Measurements from ENCODE around the gene RPA4.

Gene RPA4

DNA sequence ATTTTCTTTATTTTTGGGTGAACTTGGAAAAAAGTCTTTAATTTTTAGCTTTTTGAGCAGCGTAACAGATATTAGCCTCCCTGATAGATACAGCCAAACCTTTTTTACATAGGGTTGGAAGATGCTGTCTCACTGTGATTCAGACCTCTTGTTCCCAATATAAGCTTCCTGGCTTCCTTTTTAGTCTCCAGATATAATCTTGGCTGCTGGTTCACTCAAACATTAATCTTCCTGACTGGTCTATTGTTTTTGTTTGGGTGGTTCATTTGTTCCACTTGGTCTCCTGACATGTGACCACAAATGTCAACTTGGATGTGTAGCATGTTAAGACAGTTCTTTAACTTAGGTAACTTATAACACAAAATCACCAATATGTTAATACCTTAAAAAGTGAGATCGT is 23.0 kb downstream of the RPA4 start:
- H3K4me3 ChIP-seq (ENCODE audit: low read depth, low read length): no peak overlapping the region
- DNase-seq: no peak
- no peaks in the 10 kb centered on the region for H3K36me3 ChIP-seq
- no peaks in the 10 kb centered on the region for H3K4me1 ChIP-seq
- no peaks in the 10 kb centered on the region for H3K9me3 ChIP-seq
- no peaks in the 10 kb centered on the region for H3K27me3 ChIP-seq
- TF ChIP-seq, protein P1, sequence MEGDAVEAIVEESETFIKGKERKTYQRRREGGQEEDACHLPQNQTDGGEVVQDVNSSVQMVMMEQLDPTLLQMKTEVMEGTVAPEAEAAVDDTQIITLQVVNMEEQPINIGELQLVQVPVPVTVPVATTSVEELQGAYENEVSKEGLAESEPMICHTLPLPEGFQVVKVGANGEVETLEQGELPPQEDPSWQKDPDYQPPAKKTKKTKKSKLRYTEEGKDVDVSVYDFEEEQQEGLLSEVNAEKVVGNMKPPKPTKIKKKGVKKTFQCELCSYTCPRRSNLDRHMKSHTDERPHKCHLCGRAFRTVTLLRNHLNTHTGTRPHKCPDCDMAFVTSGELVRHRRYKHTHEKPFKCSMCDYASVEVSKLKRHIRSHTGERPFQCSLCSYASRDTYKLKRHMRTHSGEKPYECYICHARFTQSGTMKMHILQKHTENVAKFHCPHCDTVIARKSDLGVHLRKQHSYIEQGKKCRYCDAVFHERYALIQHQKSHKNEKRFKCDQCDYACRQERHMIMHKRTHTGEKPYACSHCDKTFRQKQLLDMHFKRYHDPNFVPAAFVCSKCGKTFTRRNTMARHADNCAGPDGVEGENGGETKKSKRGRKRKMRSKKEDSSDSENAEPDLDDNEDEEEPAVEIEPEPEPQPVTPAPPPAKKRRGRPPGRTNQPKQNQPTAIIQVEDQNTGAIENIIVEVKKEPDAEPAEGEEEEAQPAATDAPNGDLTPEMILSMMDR (IDR thresholded peaks at IDR 0.05; ENCODE audit: low read depth, low read length): no peak

DNA sequence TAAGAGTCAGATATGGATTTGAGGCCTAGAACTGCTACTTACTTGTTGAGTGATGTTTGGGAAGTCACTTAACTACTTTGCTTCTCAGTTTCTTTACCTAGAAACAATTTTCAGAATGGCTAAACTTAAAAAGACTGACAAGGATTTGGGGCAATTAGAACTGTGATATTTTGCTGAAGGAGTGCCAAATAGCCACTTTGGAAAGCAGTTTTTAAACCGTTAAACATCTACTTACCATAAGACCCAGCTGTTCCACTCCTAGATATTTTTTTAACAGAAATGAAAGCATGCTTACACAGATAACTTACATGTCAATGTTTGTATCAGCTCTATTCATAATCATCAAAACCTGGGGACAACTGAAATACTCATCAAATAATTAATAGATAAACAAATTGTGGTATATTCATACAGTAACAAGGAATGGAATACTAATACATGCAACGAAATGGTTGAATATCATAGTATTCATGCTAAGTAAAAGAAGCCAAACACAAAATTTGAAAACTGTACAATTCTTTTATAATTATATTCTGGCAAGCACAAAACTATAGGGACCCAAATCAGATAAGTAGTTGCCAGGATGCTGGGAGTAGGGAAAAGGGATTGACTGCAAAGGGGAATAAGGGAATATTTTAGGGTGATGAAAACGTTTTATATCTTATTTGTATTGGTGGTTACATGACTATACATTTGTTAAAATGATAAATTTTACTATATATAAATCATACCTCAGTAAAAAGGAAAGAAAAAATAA is 24.0 kb downstream of the RPA4 start:
- no peaks in the 10 kb centered on the region for H3K36me3 ChIP-seq
- no peaks in the 10 kb centered on the region for H3K9me3 ChIP-seq
- no peak for DNase-seq
- no peak overlapping the region for H3K4me3 ChIP-seq (ENCODE audit: low read depth, low read length)
- TF ChIP-seq, protein P1 (IDR thresholded peaks at IDR 0.05; ENCODE audit: low read depth, low read length): no peak
- no peaks in the 10 kb centered on the region for H3K27me3 ChIP-seq
- no peaks in the 10 kb centered on the region for H3K4me1 ChIP-seq

DNA sequence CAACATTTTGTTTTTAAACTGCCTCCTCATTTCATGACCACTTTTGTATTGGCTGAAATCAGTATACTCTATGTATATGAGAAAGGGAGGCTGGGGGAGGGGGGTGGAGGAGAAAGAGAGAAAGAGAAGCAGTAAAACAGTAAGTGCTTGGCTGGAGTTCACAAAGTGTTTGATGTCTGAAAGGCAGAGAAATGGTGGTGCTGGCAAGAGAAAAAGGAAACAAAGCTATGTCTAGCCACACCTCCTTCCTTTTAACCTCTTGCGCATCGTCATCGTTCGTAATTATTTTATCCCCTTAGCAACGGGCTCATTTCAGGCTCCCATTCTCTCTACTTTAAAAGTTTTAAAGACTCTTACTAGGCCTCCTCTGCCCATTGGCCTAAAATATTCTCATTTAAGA is 25.6 kb downstream of the RPA4 start:
- TF ChIP-seq, protein P1 (IDR thresholded peaks at IDR 0.05; ENCODE audit: low read depth, low read length): no peak
- Histone ChIP-seq H3K4me3 (ENCODE audit: low read depth, low read length) (no peak overlapping the region), H3K36me3 (no peaks in the 10 kb centered on the region), H3K4me1 (no peaks in the 10 kb centered on the region), H3K9me3 (no peaks in the 10 kb centered on the region), H3K27me3 (no peaks in the 10 kb centered on the region)
- no peak for DNase-seq

DNA sequence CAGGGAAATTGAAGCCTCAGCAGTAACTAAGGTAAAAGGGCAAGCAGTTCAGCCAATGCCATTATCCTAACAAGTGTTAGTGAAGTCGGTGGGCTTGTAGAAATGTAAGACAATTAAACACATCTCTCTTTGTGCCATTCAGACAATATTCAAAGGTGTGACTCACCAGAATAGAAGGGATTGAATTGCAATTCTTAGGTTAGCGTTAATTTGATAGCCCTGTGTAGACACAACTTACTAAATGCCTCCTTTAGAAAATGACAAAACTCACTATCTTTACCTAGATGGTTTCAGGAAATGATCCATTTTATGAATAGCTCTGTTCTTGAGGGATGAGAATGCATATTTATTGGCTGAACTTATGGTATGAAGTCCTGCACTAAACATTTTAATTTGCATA is 35.2 kb downstream of the RPA4 start:
- Histone ChIP-seq H3K36me3 (no peaks in the 10 kb centered on the region), H3K27me3 (no peaks in the 10 kb centered on the region), H3K4me1 (no peaks in the 10 kb centered on the region), H3K9me3 (no peaks in the 10 kb centered on the region), H3K4me3 (ENCODE audit: low read depth, low read length) (no peak overlapping the region)
- TF ChIP-seq, protein P1 (IDR thresholded peaks at IDR 0.05; ENCODE audit: low read depth, low read length): no peak
- DNase-seq: no peak

DNA sequence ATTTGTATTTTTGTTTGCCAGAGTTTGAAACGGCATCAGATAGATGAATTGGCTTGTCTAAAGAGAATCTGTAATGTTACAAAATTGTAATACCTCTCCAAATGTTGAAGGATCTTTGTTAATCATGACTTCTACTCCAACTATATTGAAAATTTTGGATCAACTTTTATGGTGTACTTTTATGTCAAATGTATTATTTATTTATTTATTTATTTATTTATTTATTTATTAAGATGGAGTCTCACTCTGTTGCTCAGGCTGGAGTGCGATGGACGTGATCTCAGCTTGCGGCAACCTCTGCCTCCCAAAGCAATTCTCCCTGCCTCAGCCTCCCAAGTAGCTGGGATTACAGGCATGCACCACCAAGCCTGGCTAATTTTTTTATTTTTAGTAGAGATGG is 36.0 kb downstream of the RPA4 start:
- H3K9me3 ChIP-seq: no peaks in the 10 kb centered on the region
- no peaks in the 10 kb centered on the region for H3K4me1 ChIP-seq
- DNase-seq: no peak
- H3K27me3 ChIP-seq: no peaks in the 10 kb centered on the region
- H3K4me3 ChIP-seq (ENCODE audit: low read depth, low read length): no peak overlapping the region
- TF ChIP-seq, protein P1 (IDR thresholded peaks at IDR 0.05; ENCODE audit: low read depth, low read length): no peak
- no peaks in the 10 kb centered on the region for H3K36me3 ChIP-seq

DNA sequence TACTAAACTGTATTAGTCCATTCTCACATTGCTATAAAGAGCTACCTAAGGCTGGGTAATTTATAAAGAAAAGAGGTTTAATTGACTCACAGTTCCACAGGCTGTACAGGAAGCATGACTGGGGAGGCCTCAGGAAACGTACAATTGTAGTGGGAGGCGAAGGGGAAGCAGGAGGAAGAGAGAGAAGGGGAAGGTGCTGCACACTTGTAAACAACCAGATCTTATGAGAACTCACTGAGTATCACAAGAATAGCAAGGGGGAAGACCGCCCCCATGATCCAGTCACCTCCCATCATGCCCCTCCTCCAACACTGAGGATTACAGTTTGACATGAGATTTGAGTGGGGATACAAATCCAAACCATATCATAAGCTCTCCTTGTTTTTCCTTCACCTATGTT is 40.9 kb downstream of the RPA4 start:
- Histone ChIP-seq H3K27me3 (no peaks in the 10 kb centered on the region), H3K9me3 (no peaks in the 10 kb centered on the region), H3K4me1 (no peaks in the 10 kb centered on the region), H3K4me3 (ENCODE audit: low read depth, low read length) (no peak overlapping the region), H3K36me3 (no peaks in the 10 kb centered on the region)
- TF ChIP-seq, protein P1 (IDR thresholded peaks at IDR 0.05; ENCODE audit: low read depth, low read length): no peak
- no peak for DNase-seq
